H1 (cell line): ENCODE measurements around the gene ANAPC2. TPM values are rescaled to one million over a fixed set of nuclear protein-coding genes. Genes with fewer than 3 reads are reported as not detected.

ENCODE experiments used
- ATF2 ChIP-seq: IDR thresholded peaks from 2 replicates; pipeline ENCODE4 v1.6.1; 2012; ENCODE audit warnings: low read length, inconsistent platforms
- BRCA1 ChIP-seq: IDR thresholded peaks from 2 replicates; pipeline ENCODE4 v1.6.1; 2012; ENCODE audit warnings: low read depth, low read length, improper control_type of control experiment
- NRF1 ChIP-seq: IDR thresholded peaks from 2 replicates; pipeline ENCODE4 v1.6.1; 2011; ENCODE audit warnings: mild to moderate bottlenecking, low read depth, low read length, improper control_type of control experiment
- PHF8 ChIP-seq: fragments of 200-600 bp; sonication (generic); conservative IDR thresholded peaks from 2 replicates; pipeline ENCODE4 v1.7.1; 2012; ENCODE audit warnings: low read depth, mild to moderate bottlenecking, inconsistent platforms, low read length, moderate library complexity
- POLR2A ChIP-seq, 2 experiments: IDR thresholded peaks; 1 replicate in 1 of 2; 2 replicates in 1 of 2; pipeline ENCODE4 v1.6.1; 2011; ENCODE audit warnings: low read depth in 2 of 2, low read length in 2 of 2, mild to moderate bottlenecking in 2 of 2; ENCODE audit errors: control extremely low read depth in 1 of 2
- RBBP5 ChIP-seq: IDR thresholded peaks from 2 replicates; pipeline ENCODE4 v1.7.1; 2012; ENCODE audit warnings: low read depth, mild to moderate bottlenecking, inconsistent platforms, low read length, moderate library complexity, borderline replicate concordance
- RNF2 ChIP-seq: fragments of 200-900, 300-1000 bp; sonication (generic); IDR thresholded peaks from 2 replicates; pipeline ENCODE4 v1.7.1; 2016; ENCODE audit warnings: borderline replicate concordance, low read depth, mild to moderate bottlenecking, antibody characterized with exemption, low read length; ENCODE audit not compliant: poor library complexity, severe bottlenecking; ENCODE audit errors: missing control alignments
- SP2 ChIP-seq: IDR thresholded peaks from 2 replicates; pipeline ENCODE4 v1.6.1; 2012; ENCODE audit warnings: mild to moderate bottlenecking, low read length, inconsistent platforms
- SRF ChIP-seq: IDR thresholded peaks from 2 replicates; pipeline ENCODE4 v1.6.1; 2011; ENCODE audit warnings: mild to moderate bottlenecking, low read depth, low read length, moderate library complexity
- TBP ChIP-seq: IDR thresholded peaks from 2 replicates; pipeline ENCODE4 v1.6.1; 2011; ENCODE audit warnings: low read depth, low read length, improper control_type of control experiment
- polyA plus RNA-seq, 7 experiments: library from polyadenylated mRNA; depleted of rRNA in 3 of 7; stranded (reverse) in 5 of 7; unstranded in 2 of 7; fragments of >200 nt in 5 of 7; fragments of 200-250 nt in 2 of 7; gene quantifications; 1 replicate in 5 of 7; 2 replicates in 1 of 7; 4 replicates in 1 of 7; pipeline versions ENCODE4 v1.2.1 to v1.2.3, GENCODE V29; 2011 to 2013; ENCODE audit warnings: missing spikeins in 2 of 7, mixed read lengths in 2 of 7
- total RNA-seq: library from RNA; stranded (reverse); fragmentation: NEBNext Ultra II Directional; extraction: Animal tissue kit (Norgen Biotek cat#: 25700); gene quantifications from 2 replicates; pipeline ENCODE4 v1.2.1, GENCODE V29; 2021

ANAPC2 gene
- total and polyA plus RNA-seq, 2 of the 8 experiments (the other 6 are each of a cell fraction or from before 2014, with no cell fraction given), result 30.2 to 37.7 TPM

- no peak for TF ChIP-seq SRF
- TF ChIP-seq ATF2, result no peak
- TF ChIP-seq RBBP5, result no peak
- TF ChIP-seq NRF1, result no peak
- no peak for TF ChIP-seq TBP
- TF ChIP-seq POLR2A (IDR thresholded peaks at IDR 0.05; ENCODE audit: control extremely low read depth in 1 of 2, low read depth in 2 of 2, low read length in 2 of 2), result no peak
- no peak for TF ChIP-seq RNF2
- TF ChIP-seq PHF8, result no peak
- no peak for TF ChIP-seq BRCA1
- TF ChIP-seq SP2, result no peak
These were observed 17.0 kb downstream of the ANAPC2 start (continued) for GRCh38 chr9:137171149-137171900.
